HCT116 (cell line): ENCODE results near the gene DDX27. TPM values are rescaled to one million over a fixed set of nuclear protein-coding genes. Genes with fewer than 3 reads are reported as not detected.

Source experiments
- ATAC-seq: fragments of 200-7000 bp; cut with Tn5 transposase; 2 replicates; pipeline ENCODE4 v1.9.1; 2020; ENCODE audit warnings: mild to moderate bottlenecking, moderate library complexity
- BruUV-seq: library from RNA; stranded (reverse); fragments of 400-500 nt; replicated peaks from 2 replicates; lab custom pipeline; 2021; lab: Mats Ljungman, UMichigan
- CTCF ChIA-PET: fragments of 300-600 bp; sonication (Branson Sonifier 250); formaldehyde crosslinking; loops from one replicate; lab custom pipeline; 2021; ENCODE audit warnings: antibody characterized with exemption; lab: Charles Lee
- POLR2A ChIA-PET: fragments of 300-600, 350-600 bp; sonication (Branson Sonifier 250); formaldehyde crosslinking; loops from one replicate; lab custom pipeline; 2021; ENCODE audit warnings: antibody characterized with exemption; lab: Charles Lee
- RAD21 ChIA-PET, 2 experiments: fragments of 300-600 bp; sonication (Branson Sonifier 250); formaldehyde crosslinking; loops; one replicate each; lab custom pipeline; 2023; ENCODE audit warnings: low total read pairs in 2 of 2; ENCODE audit not compliant: uncharacterized antibody in 2 of 2, unreplicated experiment in 2 of 2, low non-redundant PET in 1 of 2; lab: Charles Lee
- DNase-seq: peaks from one replicate; pipeline ENCODE4 v3.0.0-alpha.2; 2010; ENCODE audit warnings: low read depth, low spot score
- H2AFZ ChIP-seq: fragments of 200-600 bp; shearing (Covaris generic), sonication (generic); 2 replicates; pipeline ENCODE4 v1.6.1; 2017; ENCODE audit warnings: low read depth, mixed run types, mixed read lengths, antibody characterized with exemption, low read length; ENCODE audit not compliant: poor library complexity, severe bottlenecking
- H3K27ac ChIP-seq: 2 replicates; pipeline ENCODE4 v1.5.1; 2012; ENCODE audit warnings: low read depth, low read length
- H3K27me3 ChIP-seq: fragments of 200-600 bp; sonication (generic); 2 replicates; pipeline ENCODE4 v1.6.1; 2016; ENCODE audit warnings: mixed run types, low read length, mixed read lengths; ENCODE audit not compliant: insufficient read depth
- H3K36me3 ChIP-seq, 2 experiments: fragments of 200-500 bp in 1 of 2; fragments of 200-600 bp in 1 of 2; sonication (Bioruptor generic) in 1 of 2; sonication (generic) in 1 of 2; 2 replicates each; pipeline versions ENCODE4 v1.5.1 to v1.6.1; 2014 to 2016; ENCODE audit warnings: low read length in 2 of 2, inconsistent platforms in 1 of 2, mixed read lengths in 1 of 2, mixed run types in 1 of 2; ENCODE audit not compliant: insufficient read depth in 2 of 2, control insufficient read depth in 1 of 2
- H3K4me1 ChIP-seq, 2 experiments: fragments of 200-600 bp in 1 of 2; sonication (generic) in 1 of 2; 2 replicates each; pipeline versions ENCODE4 v1.5.1 to v1.6.1; 2012 to 2017; ENCODE audit warnings: low read length in 2 of 2, inconsistent platforms in 1 of 2, mild to moderate bottlenecking in 1 of 2, mixed read lengths in 1 of 2, mixed run types in 1 of 2, moderate library complexity in 1 of 2; ENCODE audit not compliant: insufficient read depth in 2 of 2, control insufficient read depth in 1 of 2
- H3K4me2 ChIP-seq: fragments of 200-600 bp; sonication (generic); 2 replicates; pipeline ENCODE4 v1.6.1; 2017; ENCODE audit warnings: mixed run types, low read length, mixed read lengths
- H3K4me3 ChIP-seq, 2 experiments: fragments of 200-600 bp in 1 of 2; sonication (generic) in 1 of 2; replicated peaks in 1 of 2; 2 replicates each; pipeline ENCODE4 v1.5.1; 2011 to 2016; ENCODE audit warnings: low read length in 2 of 2, control low read depth in 1 of 2, low read depth in 1 of 2, mild to moderate bottlenecking in 1 of 2, mixed read lengths in 1 of 2, mixed run types in 1 of 2
- H3K79me2 ChIP-seq: fragments of 200-600 bp; sonication (generic); 2 replicates; pipeline ENCODE4 v1.6.1; 2017; ENCODE audit warnings: mild to moderate bottlenecking, mixed run types, low read length, moderate library complexity, mixed read lengths; ENCODE audit not compliant: insufficient read depth
- H3K9ac ChIP-seq: fragments of 200-600 bp; sonication (generic); 2 replicates; pipeline ENCODE4 v1.6.1; 2016; ENCODE audit warnings: low read length, mixed read lengths
- H3K9me2 ChIP-seq: fragments of 200-600 bp; sonication (generic), shearing (Covaris generic); 2 replicates; pipeline ENCODE4 v1.6.1; 2017; ENCODE audit warnings: mixed run types, mild to moderate bottlenecking, moderate library complexity; ENCODE audit not compliant: insufficient read depth
- H3K9me3 ChIP-seq, 2 experiments: fragments of 200-500 bp in 1 of 2; fragments of 200-600 bp in 1 of 2; sonication (Bioruptor generic) in 1 of 2; sonication (generic) in 1 of 2; 2 replicates each; pipeline ENCODE4 v1.6.1; 2014 to 2017; ENCODE audit warnings: low read length in 2 of 2, mixed read lengths in 2 of 2, inconsistent platforms in 1 of 2, low read depth in 1 of 2, mild to moderate bottlenecking in 1 of 2, mixed run types in 1 of 2, moderate library complexity in 1 of 2; ENCODE audit not compliant: control insufficient read depth in 1 of 2, insufficient read depth in 1 of 2
- H4K20me1 ChIP-seq: fragments of 200-600 bp; sonication (generic), shearing (Covaris generic); 2 replicates; pipeline ENCODE4 v1.6.1; 2017; ENCODE audit warnings: mixed run types, mild to moderate bottlenecking, moderate library complexity; ENCODE audit not compliant: insufficient read depth
- CEBPB ChIP-seq: IDR thresholded peaks from 2 replicates; pipeline ENCODE4 v1.6.1; 2012; ENCODE audit warnings: low read depth
- EGR1 ChIP-seq: IDR thresholded peaks from 2 replicates; pipeline ENCODE4 v1.6.1; 2012; ENCODE audit warnings: low read depth
- ELF1 ChIP-seq: IDR thresholded peaks from 2 replicates; pipeline ENCODE4 v1.6.1; 2012; ENCODE audit warnings: low read depth, borderline replicate concordance
- EZH2 ChIP-seq: fragments of 200-600 bp; sonication (generic); IDR thresholded peaks from 2 replicates; pipeline ENCODE4 v1.6.1; 2017; ENCODE audit warnings: antibody characterized with exemption, mixed run types
- EZH2phosphoT487 ChIP-seq: fragments of 200-600 bp; IDR thresholded peaks from 2 replicates; pipeline ENCODE4 v1.6.1; 2018; ENCODE audit warnings: antibody characterized with exemption, borderline replicate concordance
- FOSL1 ChIP-seq: IDR thresholded peaks from 2 replicates; pipeline ENCODE4 v1.6.1; 2012; ENCODE audit warnings: low read depth
- SIN3A ChIP-seq: IDR thresholded peaks from 2 replicates; pipeline ENCODE4 v1.6.1; 2012; ENCODE audit warnings: low read depth
- SRF ChIP-seq: IDR thresholded peaks from 2 replicates; pipeline ENCODE4 v1.6.1; 2012; ENCODE audit warnings: low read depth
- TCF7L2 ChIP-seq: IDR thresholded peaks from 2 replicates; pipeline ENCODE4 v1.7.0; 2011; ENCODE audit warnings: borderline replicate concordance, inconsistent platforms; ENCODE audit not compliant: insufficient read depth, insufficient read length; ENCODE audit errors: extremely low read depth
- YY1 ChIP-seq: IDR thresholded peaks from 2 replicates; pipeline ENCODE4 v1.6.1; 2011; ENCODE audit warnings: low read length, low read depth, moderate library complexity, mild to moderate bottlenecking; ENCODE audit not compliant: insufficient replicate concordance; ENCODE audit errors: extremely low read depth
- intact Hi-C: fragments of 100-400 bp; cut with micrococcal nuclease; formaldehyde crosslinking; loops from 2 replicates; pipeline ENCODE4 v1.10.0; 2022
- total RNA-seq: library from RNA; stranded (reverse); gene quantifications from one replicate; pipeline ENCODE4 v1.2.1, GENCODE V29; 2021; ENCODE audit not compliant: unreplicated experiment
- TF ChIP-seq, protein P1 (sequence below): IDR thresholded peaks from 2 replicates; pipeline ENCODE4 v1.6.1; 2011; ENCODE audit warnings: mild to moderate bottlenecking, low read length, moderate library complexity; ENCODE audit not compliant: insufficient replicate concordance; ENCODE audit errors: extremely low read depth
- TF ChIP-seq, protein P2 (sequence below): IDR thresholded peaks from 2 replicates; pipeline ENCODE4 v1.6.1; 2012

DDX27 gene
- total RNA-seq, 1 experiment from 2014 or later = 32.1 TPM

- RAD21 ChIA-PET = no interaction called here
- no peak overlapping the region for H3K4me3 ChIP-seq
- H3K27me3 ChIP-seq = no peaks in the 10 kb centered on the region
- no peak overlapping the region for H3K4me2 ChIP-seq
- no peaks in the 10 kb centered on the region for H3K9me2 ChIP-seq
- intact Hi-C loops = no loop called here
- no peaks in the 10 kb centered on the region for H3K9me3 ChIP-seq
- peaks cover 19% of the 10 kb centered on the region for H3K79me2 ChIP-seq
- H2AFZ ChIP-seq = no peak overlapping the region
- H3K27ac ChIP-seq = no peak overlapping the region
- H3K4me1 ChIP-seq = no peaks in the 10 kb centered on the region
- POLR2A ChIA-PET = no interaction called here
- no TSS peak for BruUV-seq
- H3K36me3 ChIP-seq = peaks cover 53 to 64% of the 10 kb centered on the region in 2 experiments
- H4K20me1 ChIP-seq = no peaks in the 10 kb centered on the region
- no peak for DNase-seq
- no peak for ATAC-seq
- CTCF ChIA-PET = no interaction called here
- TF ChIP-seq SRF = no peak
- TF ChIP-seq CEBPB = no peak
- no peak for TF ChIP-seq EZH2phosphoT487
- TF ChIP-seq ELF1 = no peak
- no peak for TF ChIP-seq YY1
- no peak for TF ChIP-seq EGR1
- TF ChIP-seq TCF7L2 = no peak
- TF ChIP-seq, protein P1, sequence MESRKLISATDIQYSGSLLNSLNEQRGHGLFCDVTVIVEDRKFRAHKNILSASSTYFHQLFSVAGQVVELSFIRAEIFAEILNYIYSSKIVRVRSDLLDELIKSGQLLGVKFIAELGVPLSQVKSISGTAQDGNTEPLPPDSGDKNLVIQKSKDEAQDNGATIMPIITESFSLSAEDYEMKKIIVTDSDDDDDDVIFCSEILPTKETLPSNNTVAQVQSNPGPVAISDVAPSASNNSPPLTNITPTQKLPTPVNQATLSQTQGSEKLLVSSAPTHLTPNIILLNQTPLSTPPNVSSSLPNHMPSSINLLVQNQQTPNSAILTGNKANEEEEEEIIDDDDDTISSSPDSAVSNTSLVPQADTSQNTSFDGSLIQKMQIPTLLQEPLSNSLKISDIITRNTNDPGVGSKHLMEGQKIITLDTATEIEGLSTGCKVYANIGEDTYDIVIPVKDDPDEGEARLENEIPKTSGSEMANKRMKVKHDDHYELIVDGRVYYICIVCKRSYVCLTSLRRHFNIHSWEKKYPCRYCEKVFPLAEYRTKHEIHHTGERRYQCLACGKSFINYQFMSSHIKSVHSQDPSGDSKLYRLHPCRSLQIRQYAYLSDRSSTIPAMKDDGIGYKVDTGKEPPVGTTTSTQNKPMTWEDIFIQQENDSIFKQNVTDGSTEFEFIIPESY = no peak
- TF ChIP-seq FOSL1 = no peak
- TF ChIP-seq, protein P2, sequence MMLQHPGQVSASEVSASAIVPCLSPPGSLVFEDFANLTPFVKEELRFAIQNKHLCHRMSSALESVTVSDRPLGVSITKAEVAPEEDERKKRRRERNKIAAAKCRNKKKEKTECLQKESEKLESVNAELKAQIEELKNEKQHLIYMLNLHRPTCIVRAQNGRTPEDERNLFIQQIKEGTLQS = no peak
- no peak for TF ChIP-seq SIN3A
- TF ChIP-seq EZH2 = no peak
- no peak overlapping the region for H3K9ac ChIP-seq
Measured at GRCh38 chr20:49225896-49226295, 6.7 kb downstream of the DDX27 start.
